Liver (tissue), 9 donors: ENCODE measurements around the gene ARHGEF4. TPM values are rescaled to one million over a fixed set of nuclear protein-coding genes. Genes with fewer than 3 reads are reported as not detected.

Experiments
- DNase-seq: peaks from one replicate; pipeline ENCODE4 v3.0.0-alpha.2; 2017; ENCODE audit warnings: low spot score
- H3K27ac ChIP-seq, 2 donors: one replicate each; pipeline ENCODE4 v1.7.0; 2013; ENCODE audit warnings: inconsistent platforms in 2 of 2, low read length in 2 of 2, control low read depth in 1 of 2, low read depth in 1 of 2, mild to moderate bottlenecking in 1 of 2
- H3K27me3 ChIP-seq, 4 donors: one replicate each; pipeline versions ENCODE4 v1.6.1 to v1.7.0; 2013; ENCODE audit warnings: low read length in 3 of 4, inconsistent platforms in 1 of 4, mild to moderate bottlenecking in 1 of 4, moderate library complexity in 1 of 4; ENCODE audit not compliant: control insufficient read depth in 4 of 4, insufficient read depth in 4 of 4
- H3K36me3 ChIP-seq, 4 donors: one replicate each; pipeline versions ENCODE4 v1.6.1 to v1.7.0; 2013; ENCODE audit warnings: low read length in 3 of 4, mild to moderate bottlenecking in 3 of 4, low read depth in 1 of 4, moderate library complexity in 1 of 4; ENCODE audit not compliant: control insufficient read depth in 4 of 4, insufficient read depth in 3 of 4
- H3K4me1 ChIP-seq, 4 donors: one replicate each; pipeline versions ENCODE4 v1.6.1 to v1.7.0; 2013; ENCODE audit warnings: low read length in 3 of 4, mild to moderate bottlenecking in 3 of 4, moderate library complexity in 1 of 4; ENCODE audit not compliant: control insufficient read depth in 4 of 4, insufficient read depth in 4 of 4
- H3K4me3 ChIP-seq, 3 donors: one replicate each; pipeline versions ENCODE4 v1.6.1 to v1.7.0; 2013; ENCODE audit warnings: low read length in 3 of 3, control low read depth in 1 of 3, low read depth in 1 of 3, mild to moderate bottlenecking in 1 of 3
- H3K9ac ChIP-seq, 2 donors: one replicate each; pipeline ENCODE4 v1.7.0; 2013; ENCODE audit warnings: low read length in 2 of 2, mild to moderate bottlenecking in 2 of 2, moderate library complexity in 2 of 2, control low read depth in 1 of 2, low read depth in 1 of 2
- H3K9me3 ChIP-seq, 4 donors: one replicate each; pipeline versions ENCODE4 v1.6.1 to v1.7.0; 2013; ENCODE audit warnings: low read length in 3 of 4; ENCODE audit not compliant: control insufficient read depth in 4 of 4
- EGR1 ChIP-seq, 2 donors: IDR thresholded peaks; 2 replicates each; pipeline ENCODE4 v1.6.1; 2016 to 2018; ENCODE audit warnings: antibody characterized with exemption in 2 of 2, low read depth in 2 of 2
- FOXA1 ChIP-seq: IDR thresholded peaks from 2 replicates; pipeline ENCODE4 v1.6.1; 2016; ENCODE audit warnings: antibody characterized with exemption
- FOXA2 ChIP-seq: IDR thresholded peaks from 2 replicates; pipeline ENCODE4 v1.6.1; 2016; ENCODE audit warnings: antibody characterized with exemption
- HNF4A ChIP-seq, 2 donors: conservative IDR thresholded peaks; 2 replicates each; pipeline ENCODE4 v1.6.1; 2016; ENCODE audit warnings: antibody characterized with exemption in 2 of 2, mild to moderate bottlenecking in 2 of 2
- HNF4G ChIP-seq: IDR thresholded peaks from 2 replicates; pipeline ENCODE4 v1.6.1; 2016; ENCODE audit warnings: antibody characterized with exemption
- MAX ChIP-seq: IDR thresholded peaks from 2 replicates; pipeline ENCODE4 v1.6.1; 2016; ENCODE audit warnings: antibody characterized with exemption
- RAD21 ChIP-seq, 2 donors: IDR thresholded peaks; 2 replicates each; pipeline ENCODE4 v1.6.1; 2016; ENCODE audit warnings: antibody characterized with exemption in 2 of 2, mild to moderate bottlenecking in 2 of 2
- RXRA ChIP-seq, 2 donors: IDR thresholded peaks; 2 replicates each; pipeline ENCODE4 v1.6.1; 2017 to 2018; ENCODE audit warnings: antibody characterized with exemption in 2 of 2, mild to moderate bottlenecking in 1 of 2
- SP1 ChIP-seq: IDR thresholded peaks from 2 replicates; pipeline ENCODE4 v1.6.1; 2018; ENCODE audit warnings: antibody characterized with exemption, mild to moderate bottlenecking
- YY1 ChIP-seq: IDR thresholded peaks from 2 replicates; pipeline ENCODE4 v1.6.1; 2016; ENCODE audit warnings: antibody characterized with exemption, mild to moderate bottlenecking
- ZBTB33 ChIP-seq: IDR thresholded peaks from 2 replicates; pipeline ENCODE4 v1.6.1; 2016; ENCODE audit warnings: antibody characterized with exemption
- WGBS: extraction: QIAGEN DNeasy Blood & Tissue Kit; methylation state at CpG from one replicate; pipeline ENCODE4 v1.1.7; 2013; 5-methylcytosine and 5-hydroxymethylcytosine counted together
- polyA plus RNA-seq, 2 donors: library from polyadenylated mRNA; stranded (reverse) in 1 of 2; unstranded in 1 of 2; fragments of 200-250 nt in 1 of 2; fragments of >200 nt in 1 of 2; fragmentation: Nextera tagmentation in 1 of 2; extraction: Ambion mirVana in 1 of 2; gene quantifications; one replicate each; pipeline versions ENCODE4 v1.2.1 to v1.2.3, GENCODE V29; 2013 to 2015
- total RNA-seq, 2 donors: library from RNA; depleted of rRNA; stranded (reverse); fragments of >200 nt; gene quantifications; one replicate each; pipeline ENCODE4 v1.2.3, GENCODE V29; 2014
- TF ChIP-seq, protein P1 (sequence below): IDR thresholded peaks from 2 replicates; pipeline ENCODE4 v1.6.1; 2016; ENCODE audit warnings: antibody characterized with exemption
- donor health status: healthy.
- donor health status: healthy.
- donor health status: healthy.
- donor health status: healthy.
- donor health status: healthy.

ARHGEF4 gene
- total and polyA plus RNA-seq, 4 donors, result 0.08 TPM; not detected in 2

GRCh38 chr2:131045286-131046027 is 208.7 kb downstream of the ARHGEF4 start (continued):
- TF ChIP-seq ZBTB33, result no peak

- no peak for DNase-seq
- Histone ChIP-seq H3K9me3 (no peaks in the 10 kb centered on the region), H3K36me3 (peaks cover 7 to 43% (median 28%) of the 10 kb centered on the region in 4 donors), H3K9ac (no peak overlapping the region), H3K27me3 (no peaks in the 10 kb centered on the region), H3K4me3 (no peak overlapping the region), H3K27ac (no peak overlapping the region), H3K4me1 (no peaks in the 10 kb centered on the region)
- 94% methylated on average over 32 of the region's 32 CpGs for WGBS
- no peak for TF ChIP-seq MAX
- TF ChIP-seq RXRA (IDR thresholded peaks at IDR 0.05), result no peak
- no peak for TF ChIP-seq SP1
- TF ChIP-seq YY1, result no peak
These were observed 209.6 kb downstream of the ARHGEF4 start for GRCh38 chr2:131046028-131046917.

- WGBS, result 96% methylated on average over 18 of the region's 18 CpGs
- no peaks in the 10 kb centered on the region for H3K27me3 ChIP-seq
- H3K27ac ChIP-seq, result no peak overlapping the region
- H3K4me1 ChIP-seq, result no peaks in the 10 kb centered on the region
- no peak overlapping the region for H3K4me3 ChIP-seq
- DNase-seq, result no peak
- peaks cover 7 to 51% (median 35%) of the 10 kb centered on the region in 4 donors for H3K36me3 ChIP-seq
- TF ChIP-seq RXRA (IDR thresholded peaks at IDR 0.05), result no peak
- TF ChIP-seq FOXA2, result no peak
- TF ChIP-seq RAD21 (IDR thresholded peaks at IDR 0.05), result no peak
- no peak for TF ChIP-seq HNF4A (conservative IDR thresholded peaks at IDR 0.05)
- TF ChIP-seq EGR1 (IDR thresholded peaks at IDR 0.05; ENCODE audit: low read depth in 2 of 2), result no peak
- TF ChIP-seq ZBTB33, result no peak
- TF ChIP-seq FOXA1, result no peak
- no peak for TF ChIP-seq HNF4G
- no peak for TF ChIP-seq YY1
- TF ChIP-seq, protein P1, sequence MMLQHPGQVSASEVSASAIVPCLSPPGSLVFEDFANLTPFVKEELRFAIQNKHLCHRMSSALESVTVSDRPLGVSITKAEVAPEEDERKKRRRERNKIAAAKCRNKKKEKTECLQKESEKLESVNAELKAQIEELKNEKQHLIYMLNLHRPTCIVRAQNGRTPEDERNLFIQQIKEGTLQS, result no peak
- no peaks in the 10 kb centered on the region for H3K9me3 ChIP-seq
- H3K9ac ChIP-seq, result no peak overlapping the region
These were observed 210.4 kb downstream of the ARHGEF4 start for GRCh38 chr2:131046918-131047652.
